ENCODE results near the gene AGPS. TPM values are rescaled to one million over a fixed set of nuclear protein-coding genes. Genes with fewer than 3 reads are reported as not detected.
"Not testable (repeated sequence)": the region's sequence is repeated elsewhere in the genome, so short reads cannot be mapped to it uniquely, and the experiment has no call there.

The AGPS gene
- total and polyA plus RNA-seq, 2 of the 13 experiments (the other 11 are each of a cell fraction or from before 2014, with no cell fraction given) = 39.4 to 99.0 TPM

GRCh38 chr2:177410629-177411028, 18.1 kb downstream of the AGPS start:
- H3K4me3 ChIP-seq (replicated peaks in 1 of 3; ENCODE audit: insufficient read depth in 1 of 3, low read depth in 2 of 3, low read length in 3 of 3); POLR2A ChIA-PET; H3K27ac ChIP-seq (ENCODE audit: extremely low read length, insufficient read depth, low read length); ATAC-seq; DNase-seq (ENCODE audit: low spot score); H3K36me3 ChIP-seq (replicated peaks in 1 of 2; ENCODE audit: control insufficient read depth in 1 of 2, insufficient read depth in 2 of 2, low read length in 2 of 2); H3K9ac ChIP-seq (ENCODE audit: insufficient read depth, low read depth, low read length); BruUV-seq (replicated peaks); H2AFZ ChIP-seq (ENCODE audit: low read length); H3K9me3 ChIP-seq (ENCODE audit: low read length); in situ Hi-C loops (cut with HindIII; ENCODE audit: extremely low pct_ligation_motif_present, low pct_unique_long_range_greater_than_20kb); intact Hi-C loops (cut with micrococcal nuclease; ENCODE audit: unreplicated experiment); H3K27me3 ChIP-seq (ENCODE audit: control insufficient read depth in 1 of 2, insufficient read depth in 2 of 2, low read length in 2 of 2); FAIRE-seq; H3K4me2 ChIP-seq (ENCODE audit: low read depth, low read length): not testable (repeated sequence)
- TF ChIP-seq ZNF687 (CRISPR knock-in tag; IDR thresholded peaks at IDR 0.05) = 0 out of 2 replicates have a peak, but pooled peaks have one; percentile 13
- peaks cover 78% of the 10 kb centered on the region for H3K4me1 ChIP-seq (ENCODE audit: insufficient read depth, low read length)
- H3K79me2 ChIP-seq (ENCODE audit: insufficient read depth, low read length) = peaks cover 99% of the 10 kb centered on the region
- 97% methylated on average over 8 of the region's 8 CpGs for WGBS (ENCODE audit: low lambda C conversion rate)
- CTCF ChIA-PET (ENCODE audit: low intra/inter-chr PET ratio, low total read pairs) = interaction anchor here (0.7 kb wide), 1 partner anchor 75 kb away, joined by 3 read pairs; no protein-coding TSS in a partner anchor
- H4K20me1 ChIP-seq (ENCODE audit: insufficient read depth, low read length) = peaks cover 40% of the 10 kb centered on the region

GRCh38 chr2:177413703-177414102, 21.1 kb downstream of the AGPS start:
- intact Hi-C loops (cut with micrococcal nuclease; ENCODE audit: unreplicated experiment) (no loop called here), in situ Hi-C loops (cut with HindIII; ENCODE audit: extremely low pct_ligation_motif_present, low pct_unique_long_range_greater_than_20kb) (no loop called here)
- no peak overlapping the region for H3K4me2 ChIP-seq (ENCODE audit: low read depth, low read length)
- ChIA-PET POLR2A (interaction anchor here (0.7 to 3.2 kb wide), 4 partner anchors 16 to 149 kb away, joined by 3 to 13 read pairs (median 6); partner anchors contain the start of genes AGPS and NFE2L2), CTCF (ENCODE audit: low intra/inter-chr PET ratio, low total read pairs) (no interaction called here)
- H3K36me3 ChIP-seq (replicated peaks in 1 of 2; ENCODE audit: control insufficient read depth in 1 of 2, insufficient read depth in 2 of 2, low read length in 2 of 2) = peaks cover 0 to 5% of the 10 kb centered on the region in 2 experiments; a peak in 3 of 5 replicates
- peaks cover 61% of the 10 kb centered on the region for H3K4me1 ChIP-seq (ENCODE audit: insufficient read depth, low read length)
- H3K9me3 ChIP-seq (ENCODE audit: low read length) = no peaks in the 10 kb centered on the region
- no peak overlapping the region for H2AFZ ChIP-seq (ENCODE audit: low read length)
- no TSS peak for BruUV-seq (replicated peaks)
- WGBS (ENCODE audit: low lambda C conversion rate) = 75% methylated on average over 3 of the region's 3 CpGs
- H3K9ac ChIP-seq (ENCODE audit: insufficient read depth, low read depth, low read length) = no peak overlapping the region
- peaks cover 22% of the 10 kb centered on the region for H4K20me1 ChIP-seq (ENCODE audit: insufficient read depth, low read length)
- H3K27me3 ChIP-seq (ENCODE audit: control insufficient read depth in 1 of 2, insufficient read depth in 2 of 2, low read length in 2 of 2) = no peaks in the 10 kb centered on the region
- FAIRE-seq = no peak
- peaks cover 99% of the 10 kb centered on the region for H3K79me2 ChIP-seq (ENCODE audit: insufficient read depth, low read length)
- H3K4me3 ChIP-seq (replicated peaks in 1 of 3; ENCODE audit: insufficient read depth in 1 of 3, low read depth in 2 of 3, low read length in 3 of 3) = no peak overlapping the region
- H3K27ac ChIP-seq (ENCODE audit: extremely low read length, insufficient read depth, low read length) = peak overlapping the region; percentile 1
- no peak for ATAC-seq
- no peak for TF ChIP-seq ADNP (CRISPR knock-in tag; IDR thresholded peaks at IDR 0.05)
- TF ChIP-seq DBP (CRISPR knock-in tag; IDR thresholded peaks at IDR 0.05; ENCODE audit: not compliant biosample characterization) = no peak
- TF ChIP-seq ZC3H4 (CRISPR knock-in tag; IDR thresholded peaks at IDR 0.05; ENCODE audit: borderline replicate concordance) = no peak
- peak; percentile 25; the same call in 1 of the 2 replicates for TF ChIP-seq TGIF2 (CRISPR knock-in tag; IDR thresholded peaks at IDR 0.05)
- no peak for TF ChIP-seq TBX2 (CRISPR knock-in tag; IDR thresholded peaks at IDR 0.05; ENCODE audit: borderline replicate concordance)
- DNase-seq (ENCODE audit: low spot score) = no peak
